IMR-90 (cell line): ENCODE measurements around the gene RPUSD4.

Experiments used
- CEBPB ChIP-seq: IDR thresholded peaks from 2 replicates; pipeline ENCODE4 v1.6.1; 2012; ENCODE audit warnings: low read depth, low read length, improper control_type of control experiment
- FOS ChIP-seq: fragments of 150-350 bp; IDR thresholded peaks from 2 replicates; pipeline ENCODE4 v1.6.1; 2016; ENCODE audit warnings: low read depth, low read length
- MAZ ChIP-seq: IDR thresholded peaks from 2 replicates; pipeline ENCODE4 v1.6.1; 2012; ENCODE audit warnings: low read depth, mild to moderate bottlenecking, low read length, improper control_type of control experiment, moderate library complexity, borderline replicate concordance
- POLR2A ChIP-seq: IDR thresholded peaks from 2 replicates; pipeline ENCODE4 v1.6.1; 2012; ENCODE audit warnings: mild to moderate bottlenecking, low read depth, low read length
- RAD21 ChIP-seq: IDR thresholded peaks from 2 replicates; pipeline ENCODE4 v1.6.1; 2012; ENCODE audit warnings: low read length, improper control_type of control experiment
- RCOR1 ChIP-seq: IDR thresholded peaks from 2 replicates; pipeline ENCODE4 v1.6.1; 2012; ENCODE audit warnings: mild to moderate bottlenecking, low read length, improper control_type of control experiment; ENCODE audit not compliant: insufficient replicate concordance
- RFX5 ChIP-seq: IDR thresholded peaks from 2 replicates; pipeline ENCODE4 v1.8.0; 2012; ENCODE audit warnings: low read depth, mild to moderate bottlenecking, low read length, moderate library complexity
- TF ChIP-seq, protein P1 (sequence below): conservative IDR thresholded peaks from 2 replicates; pipeline ENCODE4 v1.5.1; 2012; ENCODE audit warnings: mild to moderate bottlenecking, low read depth, low read length, improper control_type of control experiment
- TF ChIP-seq, protein P2 (sequence below): fragments of 150-350 bp; IDR thresholded peaks from 2 replicates; pipeline ENCODE4 v1.6.1; 2017; ENCODE audit warnings: mild to moderate bottlenecking, antibody characterized with exemption, low read length, low read depth

DNA sequence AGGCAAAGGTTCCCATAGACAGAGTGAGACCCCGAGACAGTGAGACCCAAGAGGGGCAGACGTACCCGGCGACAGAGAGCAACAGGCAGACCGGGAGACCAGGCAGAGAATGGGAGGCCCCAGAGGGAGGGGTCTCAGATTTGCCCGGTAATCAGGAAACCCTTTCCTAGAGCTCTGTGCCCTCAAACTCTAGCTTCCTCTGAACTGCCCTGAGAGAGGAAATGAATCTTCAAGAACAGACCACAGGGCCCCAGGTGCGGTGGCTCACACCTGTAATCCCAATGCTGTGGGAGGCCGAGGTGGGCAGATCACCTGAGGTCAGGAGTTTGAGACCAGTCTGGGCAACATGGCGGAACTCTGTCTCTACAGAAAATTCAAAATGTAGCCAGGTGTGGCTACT is 47.7 kb downstream of the RPUSD4 start:
- TF ChIP-seq, protein P1, sequence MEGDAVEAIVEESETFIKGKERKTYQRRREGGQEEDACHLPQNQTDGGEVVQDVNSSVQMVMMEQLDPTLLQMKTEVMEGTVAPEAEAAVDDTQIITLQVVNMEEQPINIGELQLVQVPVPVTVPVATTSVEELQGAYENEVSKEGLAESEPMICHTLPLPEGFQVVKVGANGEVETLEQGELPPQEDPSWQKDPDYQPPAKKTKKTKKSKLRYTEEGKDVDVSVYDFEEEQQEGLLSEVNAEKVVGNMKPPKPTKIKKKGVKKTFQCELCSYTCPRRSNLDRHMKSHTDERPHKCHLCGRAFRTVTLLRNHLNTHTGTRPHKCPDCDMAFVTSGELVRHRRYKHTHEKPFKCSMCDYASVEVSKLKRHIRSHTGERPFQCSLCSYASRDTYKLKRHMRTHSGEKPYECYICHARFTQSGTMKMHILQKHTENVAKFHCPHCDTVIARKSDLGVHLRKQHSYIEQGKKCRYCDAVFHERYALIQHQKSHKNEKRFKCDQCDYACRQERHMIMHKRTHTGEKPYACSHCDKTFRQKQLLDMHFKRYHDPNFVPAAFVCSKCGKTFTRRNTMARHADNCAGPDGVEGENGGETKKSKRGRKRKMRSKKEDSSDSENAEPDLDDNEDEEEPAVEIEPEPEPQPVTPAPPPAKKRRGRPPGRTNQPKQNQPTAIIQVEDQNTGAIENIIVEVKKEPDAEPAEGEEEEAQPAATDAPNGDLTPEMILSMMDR, result no peak
- no peak for TF ChIP-seq POLR2A
- TF ChIP-seq RFX5, result no peak
- TF ChIP-seq, protein P2, sequence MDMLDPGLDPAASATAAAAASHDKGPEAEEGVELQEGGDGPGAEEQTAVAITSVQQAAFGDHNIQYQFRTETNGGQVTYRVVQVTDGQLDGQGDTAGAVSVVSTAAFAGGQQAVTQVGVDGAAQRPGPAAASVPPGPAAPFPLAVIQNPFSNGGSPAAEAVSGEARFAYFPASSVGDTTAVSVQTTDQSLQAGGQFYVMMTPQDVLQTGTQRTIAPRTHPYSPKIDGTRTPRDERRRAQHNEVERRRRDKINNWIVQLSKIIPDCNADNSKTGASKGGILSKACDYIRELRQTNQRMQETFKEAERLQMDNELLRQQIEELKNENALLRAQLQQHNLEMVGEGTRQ, result no peak
- no peak for TF ChIP-seq RAD21
- TF ChIP-seq CEBPB, result no peak
- no peak for TF ChIP-seq RCOR1
- TF ChIP-seq FOS, result no peak
- TF ChIP-seq MAZ, result no peak
